ENCODE measurements around the gene MYL7.
"Not testable (repeated sequence)": the region's sequence is repeated elsewhere in the genome, so short reads cannot be mapped to it uniquely, and the experiment has no call there.

Gene MYL7

GRCh38 chr7:44141221-44141850, at the start of gene MYL7:
Gene MYL7, minus strand, starts transcription at chr7:44141332. Its CDS starts 27 bp downstream, at chr7:44141305.
- DNase-seq = no peak

GRCh38 chr7:44189993-44190872, 49.1 kb upstream of the MYL7 start:
- no peak for DNase-seq

GRCh38 chr7:44189286-44189992, 48.3 kb upstream of the MYL7 start, which contains the start of gene GCK:
Gene GCK, minus strand, starts transcription at chr7:44189439. Its CDS starts 486 bp downstream, at chr7:44188953.
- DNase-seq = no peak

- no peak for DNase-seq
These were observed 47.5 kb upstream of the MYL7 start for GRCh38 chr7:44188480-44189225.

GRCh38 chr7:44187636-44188416, 46.7 kb upstream of the MYL7 start:
- no peak for DNase-seq

- no peak for DNase-seq
These were observed 45.6 kb upstream of the MYL7 start for GRCh38 chr7:44186736-44187135.

- no peak for DNase-seq
These were observed 44.6 kb upstream of the MYL7 start for GRCh38 chr7:44185729-44186128.

- DNase-seq = no peak
These were observed 43.8 kb upstream of the MYL7 start for GRCh38 chr7:44184873-44185446.

GRCh38 chr7:44184206-44184872, 43.2 kb upstream of the MYL7 start:
- no peak for DNase-seq

- no peak for DNase-seq
These were observed 42.3 kb upstream of the MYL7 start for GRCh38 chr7:44183386-44183785.

- no peak for DNase-seq
These were observed 41.7 kb upstream of the MYL7 start for GRCh38 chr7:44182827-44183226.

- no peak for DNase-seq
These were observed 39.5 kb upstream of the MYL7 start for GRCh38 chr7:44180631-44181030.

- DNase-seq = no peak
These were observed 36.5 kb upstream of the MYL7 start for GRCh38 chr7:44177570-44178131.

GRCh38 chr7:44176486-44176885, 35.4 kb upstream of the MYL7 start:
- no peak for DNase-seq

- DNase-seq = no peak
These were observed 34.6 kb upstream of the MYL7 start for GRCh38 chr7:44175730-44176129.

- DNase-seq = not testable (repeated sequence)
These were observed 33.5 kb upstream of the MYL7 start for GRCh38 chr7:44174694-44174948.

GRCh38 chr7:44173911-44174693, 33.0 kb upstream of the MYL7 start:
- no peak for DNase-seq

- DNase-seq = no peak
These were observed 31.8 kb upstream of the MYL7 start for GRCh38 chr7:44172803-44173424.

GRCh38 chr7:44172352-44172751, 31.2 kb upstream of the MYL7 start:
- no peak for DNase-seq

- not testable (repeated sequence) for DNase-seq
These were observed 30.8 kb upstream of the MYL7 start for GRCh38 chr7:44171901-44172300.
